A673 (cell line): ENCODE data around the gene VTI1A.

Source experiments
- EZH2 ChIP-seq: fragments of 200-600 bp; sonication (generic); IDR thresholded peaks from 2 replicates; pipeline ENCODE4 v1.6.1; 2017; ENCODE audit warnings: borderline replicate concordance, low read depth, mild to moderate bottlenecking, mixed read lengths, antibody characterized with exemption, low read length; ENCODE audit not compliant: poor library complexity, severe bottlenecking
- TF ChIP-seq, protein P1 (sequence below): fragments of 300-800, 200-600 bp; sonication (generic); conservative IDR thresholded peaks from 2 replicates; pipeline ENCODE4 v1.5.1; 2017; ENCODE audit warnings: low read depth, mild to moderate bottlenecking, antibody characterized with exemption, low read length, moderate library complexity, mixed read lengths

DNA sequence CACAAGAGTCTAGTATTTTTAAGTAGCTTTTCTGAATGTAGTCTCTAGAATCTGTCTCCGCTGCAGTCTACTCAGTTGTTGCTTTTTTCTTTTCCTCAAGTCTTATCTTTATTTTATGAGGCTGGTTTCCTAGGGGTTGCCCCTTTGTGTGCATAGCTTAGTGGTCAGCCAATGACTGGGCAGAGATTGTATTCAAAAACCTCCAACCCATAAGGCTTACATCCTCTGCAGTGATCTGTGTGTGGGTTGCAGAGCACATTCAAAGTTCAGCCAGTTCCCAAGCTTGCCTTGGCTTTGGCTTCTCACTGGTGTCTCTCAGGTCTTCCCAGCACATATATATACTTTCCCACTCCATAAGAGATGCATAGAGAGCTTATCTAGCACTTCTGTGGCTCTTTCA lies 343.0 kb downstream of the VTI1A start:
- no peak for TF ChIP-seq EZH2
- TF ChIP-seq, protein P1, sequence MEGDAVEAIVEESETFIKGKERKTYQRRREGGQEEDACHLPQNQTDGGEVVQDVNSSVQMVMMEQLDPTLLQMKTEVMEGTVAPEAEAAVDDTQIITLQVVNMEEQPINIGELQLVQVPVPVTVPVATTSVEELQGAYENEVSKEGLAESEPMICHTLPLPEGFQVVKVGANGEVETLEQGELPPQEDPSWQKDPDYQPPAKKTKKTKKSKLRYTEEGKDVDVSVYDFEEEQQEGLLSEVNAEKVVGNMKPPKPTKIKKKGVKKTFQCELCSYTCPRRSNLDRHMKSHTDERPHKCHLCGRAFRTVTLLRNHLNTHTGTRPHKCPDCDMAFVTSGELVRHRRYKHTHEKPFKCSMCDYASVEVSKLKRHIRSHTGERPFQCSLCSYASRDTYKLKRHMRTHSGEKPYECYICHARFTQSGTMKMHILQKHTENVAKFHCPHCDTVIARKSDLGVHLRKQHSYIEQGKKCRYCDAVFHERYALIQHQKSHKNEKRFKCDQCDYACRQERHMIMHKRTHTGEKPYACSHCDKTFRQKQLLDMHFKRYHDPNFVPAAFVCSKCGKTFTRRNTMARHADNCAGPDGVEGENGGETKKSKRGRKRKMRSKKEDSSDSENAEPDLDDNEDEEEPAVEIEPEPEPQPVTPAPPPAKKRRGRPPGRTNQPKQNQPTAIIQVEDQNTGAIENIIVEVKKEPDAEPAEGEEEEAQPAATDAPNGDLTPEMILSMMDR = no peak
